Retinal pigment epithelial cell (primary cell): ENCODE data around the gene HTR6.
"Not testable (repeated sequence)": the region's sequence is repeated elsewhere in the genome, so short reads cannot be mapped to it uniquely, and the experiment has no call there.

ENCODE experiments used
- DNase-seq: peaks from one replicate; pipeline ENCODE4 v3.0.0-alpha.2; 2010; ENCODE audit warnings: low read depth
- H3K4me3 ChIP-seq: 2 replicates; pipeline ENCODE4 v1.5.1; 2011; ENCODE audit warnings: mild to moderate bottlenecking, low read length, control low read depth, moderate library complexity
- TF ChIP-seq, protein P1 (sequence below): conservative IDR thresholded peaks from 2 replicates; pipeline ENCODE4 v1.5.1; 2011; ENCODE audit warnings: low read depth, low read length, control low read depth, inconsistent platforms

Gene HTR6

DNA sequence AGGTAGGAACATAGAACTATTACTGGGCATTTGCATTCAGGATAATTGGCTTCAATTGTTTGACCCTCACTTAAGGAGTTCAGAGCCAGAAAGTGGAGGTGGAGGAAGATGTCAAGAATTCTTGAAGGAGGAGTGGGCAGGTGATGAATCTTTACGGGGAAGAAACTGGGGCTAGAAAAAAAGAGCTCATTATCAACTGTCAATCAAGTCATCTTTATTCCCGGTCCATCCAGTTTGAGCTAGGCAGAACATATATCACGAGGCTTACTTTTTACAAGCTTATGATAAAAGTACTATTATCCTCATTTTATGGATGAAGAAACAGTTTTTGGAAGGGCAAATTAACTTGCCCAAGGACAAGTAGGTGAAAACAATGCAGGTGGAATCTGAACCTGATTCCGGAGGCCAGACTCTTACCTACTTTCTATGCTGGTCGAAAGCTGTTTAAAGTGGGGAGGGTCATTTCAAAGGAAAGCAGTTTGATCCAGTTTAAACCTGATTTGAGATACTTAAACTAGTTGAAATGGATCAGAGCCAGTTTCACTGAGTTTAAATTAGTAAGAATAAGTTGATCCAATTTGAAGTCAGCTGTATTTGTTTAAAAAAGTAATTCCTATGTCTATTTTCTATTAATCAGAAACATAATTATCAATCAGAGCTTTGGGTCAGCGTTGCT lies 33.8 kb upstream of the HTR6 start:
- no peak for DNase-seq
- H3K4me3 ChIP-seq: no peak overlapping the region
- TF ChIP-seq, protein P1, sequence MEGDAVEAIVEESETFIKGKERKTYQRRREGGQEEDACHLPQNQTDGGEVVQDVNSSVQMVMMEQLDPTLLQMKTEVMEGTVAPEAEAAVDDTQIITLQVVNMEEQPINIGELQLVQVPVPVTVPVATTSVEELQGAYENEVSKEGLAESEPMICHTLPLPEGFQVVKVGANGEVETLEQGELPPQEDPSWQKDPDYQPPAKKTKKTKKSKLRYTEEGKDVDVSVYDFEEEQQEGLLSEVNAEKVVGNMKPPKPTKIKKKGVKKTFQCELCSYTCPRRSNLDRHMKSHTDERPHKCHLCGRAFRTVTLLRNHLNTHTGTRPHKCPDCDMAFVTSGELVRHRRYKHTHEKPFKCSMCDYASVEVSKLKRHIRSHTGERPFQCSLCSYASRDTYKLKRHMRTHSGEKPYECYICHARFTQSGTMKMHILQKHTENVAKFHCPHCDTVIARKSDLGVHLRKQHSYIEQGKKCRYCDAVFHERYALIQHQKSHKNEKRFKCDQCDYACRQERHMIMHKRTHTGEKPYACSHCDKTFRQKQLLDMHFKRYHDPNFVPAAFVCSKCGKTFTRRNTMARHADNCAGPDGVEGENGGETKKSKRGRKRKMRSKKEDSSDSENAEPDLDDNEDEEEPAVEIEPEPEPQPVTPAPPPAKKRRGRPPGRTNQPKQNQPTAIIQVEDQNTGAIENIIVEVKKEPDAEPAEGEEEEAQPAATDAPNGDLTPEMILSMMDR: no peak

DNA sequence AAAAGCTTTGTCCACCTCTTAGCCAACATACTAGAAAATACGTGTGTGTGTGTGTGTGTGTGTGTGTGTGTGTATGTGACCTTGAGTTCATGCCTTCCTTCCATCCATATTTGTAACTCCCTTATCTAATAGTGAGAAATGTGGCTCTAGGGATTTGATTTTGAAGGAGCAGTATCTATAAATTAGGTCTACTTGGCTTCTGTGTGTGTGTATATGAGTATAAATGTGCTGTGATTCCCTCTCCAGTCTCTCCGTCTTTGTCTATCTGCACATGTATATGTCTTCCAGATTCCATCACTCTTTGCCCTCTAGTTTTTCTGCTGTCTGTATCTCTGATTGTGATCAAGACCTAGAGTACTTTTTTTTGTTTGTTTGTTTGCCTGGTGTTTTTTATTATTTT lies 32.5 kb upstream of the HTR6 start:
- H3K4me3 ChIP-seq: no peak overlapping the region
- DNase-seq: no peak

DNA sequence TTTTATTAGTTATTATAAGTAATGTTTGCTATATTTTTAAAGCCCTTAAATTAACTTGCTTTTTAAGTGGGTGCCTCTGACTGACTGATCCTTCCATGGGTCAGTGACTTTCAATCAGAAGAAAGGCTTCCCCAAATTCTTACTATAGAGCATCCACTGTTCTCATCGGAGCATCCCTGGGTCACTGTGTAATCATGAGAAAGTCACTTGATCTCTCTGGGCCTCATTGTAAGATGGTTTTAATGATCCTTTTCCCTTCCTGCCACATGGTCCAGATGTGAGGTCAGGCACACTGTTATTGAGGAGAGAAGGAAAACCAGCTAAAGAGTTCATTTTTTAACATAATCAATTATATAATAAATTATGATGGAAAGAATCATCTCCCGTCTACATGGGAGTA lies 31.6 kb upstream of the HTR6 start:
- no peak overlapping the region for H3K4me3 ChIP-seq
- DNase-seq: no peak
- TF ChIP-seq, protein P1: no peak

More for the DNA sequence above, 32.5 kb upstream of the HTR6 start:
- TF ChIP-seq, protein P1: no peak

DNA sequence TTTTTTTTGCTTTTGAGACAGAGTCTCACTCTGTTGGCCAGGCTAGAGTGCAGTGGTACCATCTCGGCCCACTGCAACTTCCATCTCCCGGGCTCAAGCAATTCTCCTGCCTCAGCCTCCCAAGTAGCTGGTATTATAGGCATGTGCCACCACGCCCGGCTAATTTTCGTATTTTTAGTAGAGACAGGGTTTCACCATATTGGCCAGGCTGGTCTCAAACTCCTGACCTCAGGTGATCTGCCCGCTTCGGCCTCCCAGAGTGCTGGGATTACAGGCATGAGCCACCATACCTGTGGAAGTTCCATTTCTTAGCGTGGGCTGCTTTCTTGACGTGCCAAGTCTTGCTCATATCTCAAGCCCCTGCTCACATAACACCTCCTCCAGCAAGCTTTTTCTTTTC lies 29.6 kb upstream of the HTR6 start:
- H3K4me3 ChIP-seq, DNase-seq: not testable (repeated sequence)

DNA sequence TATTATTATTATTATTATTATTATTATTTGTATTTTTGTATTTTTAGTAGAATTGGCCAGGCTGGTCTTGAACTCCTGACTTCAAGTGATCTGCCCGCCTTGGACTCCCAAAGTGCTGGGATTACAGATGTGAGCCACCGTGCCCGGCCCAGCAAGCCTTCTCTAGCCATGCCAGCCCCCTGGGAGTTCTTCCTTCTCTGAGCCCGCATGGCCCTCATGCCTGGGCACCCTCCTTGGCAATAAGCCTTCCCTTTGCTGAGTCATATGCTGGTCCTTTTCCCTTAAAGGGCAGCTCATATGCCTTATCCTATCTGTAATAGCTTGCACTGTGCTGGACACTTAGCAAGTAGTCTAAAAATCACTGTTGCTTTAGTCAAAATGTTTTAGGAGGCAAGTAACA lies 29.0 kb upstream of the HTR6 start:
- TF ChIP-seq, protein P1: no peak
- H3K4me3 ChIP-seq: no peak overlapping the region
- DNase-seq: no peak

DNA sequence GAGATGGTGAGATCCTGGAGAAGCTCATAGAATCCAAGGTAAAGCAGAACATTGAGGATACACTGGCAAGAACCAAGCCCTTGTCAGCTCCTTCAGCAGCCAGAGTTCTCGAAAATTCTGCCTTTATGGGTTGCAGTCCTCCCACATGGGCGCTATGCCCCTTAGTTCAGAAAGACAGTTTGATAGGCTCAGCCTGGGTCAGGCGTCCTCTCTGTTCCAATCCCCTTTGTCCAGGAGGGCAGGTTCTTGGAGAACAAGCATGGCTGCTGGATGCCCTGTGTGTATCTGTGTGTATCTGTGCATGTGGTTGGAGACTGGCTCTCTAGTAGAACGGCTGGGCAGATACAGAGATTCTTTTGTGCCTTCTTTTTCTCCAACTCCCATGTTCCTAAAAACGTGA lies 28.6 kb upstream of the HTR6 start:
- H3K4me3 ChIP-seq: no peak overlapping the region
- TF ChIP-seq, protein P1: no peak
- DNase-seq: no peak

DNA sequence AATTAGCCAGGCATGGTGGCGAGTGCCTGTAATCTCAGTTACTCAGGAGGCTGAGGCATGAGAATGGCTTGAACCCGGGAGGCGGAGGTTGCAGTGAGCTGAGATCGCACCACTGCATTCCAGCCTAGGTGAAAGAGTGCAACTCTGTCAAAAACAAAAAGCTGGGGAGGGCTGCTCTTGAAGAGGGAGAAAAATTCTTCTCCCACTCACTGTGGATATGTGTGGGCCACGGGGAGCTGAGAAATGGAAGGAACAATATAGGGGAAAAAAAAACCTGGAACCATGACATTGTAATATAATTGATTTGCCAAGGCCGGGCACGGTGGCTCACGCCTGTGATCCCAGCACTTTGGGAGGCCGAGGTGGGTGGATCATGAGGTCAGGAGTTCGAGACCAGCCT lies 27.9 kb upstream of the HTR6 start:
- not testable (repeated sequence) for H3K4me3 ChIP-seq, DNase-seq

DNA sequence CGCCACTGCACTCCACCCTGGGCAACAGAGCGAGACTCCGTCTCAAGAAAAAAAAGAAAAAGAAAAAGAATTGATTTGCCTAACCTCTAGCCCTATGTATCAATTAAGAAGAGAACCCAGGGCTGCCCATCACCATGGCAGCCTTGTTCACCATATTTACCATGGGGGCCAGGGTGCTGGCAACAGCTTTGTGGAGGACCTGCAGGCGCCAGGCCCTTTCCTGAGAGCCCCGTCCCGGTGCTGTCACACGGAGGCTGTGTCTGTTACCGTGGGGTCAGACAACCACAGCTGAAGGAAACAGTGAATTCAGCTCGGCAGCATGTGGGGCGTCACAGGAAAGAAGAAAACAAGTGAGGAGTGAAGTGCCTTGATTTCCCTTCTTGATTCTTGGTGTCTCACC lies 27.1 kb upstream of the HTR6 start:
- DNase-seq: no peak
- no peak overlapping the region for H3K4me3 ChIP-seq
- TF ChIP-seq, protein P1: no peak
